OCI-LY3 (cell line): ENCODE data around the gene SRGAP2C.
"Not testable (repeated sequence)": the region's sequence is repeated elsewhere in the genome, so short reads cannot be mapped to it uniquely, and the experiment has no call there.

Experiments used
- CTCF ChIP-seq: fragments of 200-600, 300-600 bp; sonication (generic); IDR thresholded peaks from 2 replicates; pipeline ENCODE4 v1.5.1; 2014; ENCODE audit warnings: antibody characterized with exemption, low read length, low read depth
- EZH2phosphoT487 ChIP-seq: fragments of 200-600 bp; shearing (Covaris generic); IDR thresholded peaks from 2 replicates; pipeline ENCODE4 v1.6.1; 2018; ENCODE audit warnings: antibody characterized with exemption, mixed run types, low read depth

GRCh38 chr1:121369959-121370358, 185.2 kb downstream of the SRGAP2C start:
- TF ChIP-seq CTCF, EZH2phosphoT487: not testable (repeated sequence)
